HL-60 (cell line): ENCODE data around the gene SH3GL1.

Experiments
- SPI1 ChIP-seq: IDR thresholded peaks from 2 replicates; pipeline ENCODE4 v1.6.1; 2012; ENCODE audit warnings: low read depth, mild to moderate bottlenecking, borderline replicate concordance
- TF ChIP-seq, protein P1 (sequence below): IDR thresholded peaks from one replicate; pipeline ENCODE4 v1.5.1; 2011; ENCODE audit warnings: low read length, control low read depth, inconsistent platforms; ENCODE audit not compliant: insufficient read depth

DNA sequence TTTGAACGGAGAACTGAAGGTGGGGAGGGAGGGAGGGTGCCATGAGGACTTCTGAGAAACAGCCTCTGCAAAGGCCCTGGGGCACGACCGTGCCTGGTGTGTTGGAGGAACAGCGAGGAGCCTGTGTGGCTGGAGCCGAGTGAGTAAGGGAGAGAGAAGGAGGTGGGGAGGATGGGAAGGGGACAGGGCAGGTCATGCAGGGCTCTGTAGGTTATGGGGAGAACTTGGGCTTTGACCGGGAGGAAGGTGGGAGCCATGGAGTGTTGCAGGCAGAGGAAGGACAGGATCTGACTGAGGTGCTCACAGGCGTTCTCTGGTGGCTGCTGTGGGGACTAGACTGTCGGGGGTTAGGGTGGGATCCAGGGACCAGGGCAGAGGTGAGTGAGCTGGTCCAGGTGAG lies 50.2 kb downstream of the SH3GL1 start:
- TF ChIP-seq, protein P1, sequence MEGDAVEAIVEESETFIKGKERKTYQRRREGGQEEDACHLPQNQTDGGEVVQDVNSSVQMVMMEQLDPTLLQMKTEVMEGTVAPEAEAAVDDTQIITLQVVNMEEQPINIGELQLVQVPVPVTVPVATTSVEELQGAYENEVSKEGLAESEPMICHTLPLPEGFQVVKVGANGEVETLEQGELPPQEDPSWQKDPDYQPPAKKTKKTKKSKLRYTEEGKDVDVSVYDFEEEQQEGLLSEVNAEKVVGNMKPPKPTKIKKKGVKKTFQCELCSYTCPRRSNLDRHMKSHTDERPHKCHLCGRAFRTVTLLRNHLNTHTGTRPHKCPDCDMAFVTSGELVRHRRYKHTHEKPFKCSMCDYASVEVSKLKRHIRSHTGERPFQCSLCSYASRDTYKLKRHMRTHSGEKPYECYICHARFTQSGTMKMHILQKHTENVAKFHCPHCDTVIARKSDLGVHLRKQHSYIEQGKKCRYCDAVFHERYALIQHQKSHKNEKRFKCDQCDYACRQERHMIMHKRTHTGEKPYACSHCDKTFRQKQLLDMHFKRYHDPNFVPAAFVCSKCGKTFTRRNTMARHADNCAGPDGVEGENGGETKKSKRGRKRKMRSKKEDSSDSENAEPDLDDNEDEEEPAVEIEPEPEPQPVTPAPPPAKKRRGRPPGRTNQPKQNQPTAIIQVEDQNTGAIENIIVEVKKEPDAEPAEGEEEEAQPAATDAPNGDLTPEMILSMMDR, result no peak
- TF ChIP-seq SPI1, result no peak
